Stimulated activated CD4-positive, alpha-beta T cell treated with anti-CD3 and anti-CD28 coated beads, TNF-alpha, amount 100 ng/mL, for 48 hours (primary cell): ENCODE measurements around the gene PFKP.

Experiments
- DNase-seq, 3 donors: peaks; one replicate each; pipeline ENCODE4 v3.0.0-alpha.2; 2020; ENCODE audit warnings: low read depth in 3 of 3

The PFKP gene

DNA sequence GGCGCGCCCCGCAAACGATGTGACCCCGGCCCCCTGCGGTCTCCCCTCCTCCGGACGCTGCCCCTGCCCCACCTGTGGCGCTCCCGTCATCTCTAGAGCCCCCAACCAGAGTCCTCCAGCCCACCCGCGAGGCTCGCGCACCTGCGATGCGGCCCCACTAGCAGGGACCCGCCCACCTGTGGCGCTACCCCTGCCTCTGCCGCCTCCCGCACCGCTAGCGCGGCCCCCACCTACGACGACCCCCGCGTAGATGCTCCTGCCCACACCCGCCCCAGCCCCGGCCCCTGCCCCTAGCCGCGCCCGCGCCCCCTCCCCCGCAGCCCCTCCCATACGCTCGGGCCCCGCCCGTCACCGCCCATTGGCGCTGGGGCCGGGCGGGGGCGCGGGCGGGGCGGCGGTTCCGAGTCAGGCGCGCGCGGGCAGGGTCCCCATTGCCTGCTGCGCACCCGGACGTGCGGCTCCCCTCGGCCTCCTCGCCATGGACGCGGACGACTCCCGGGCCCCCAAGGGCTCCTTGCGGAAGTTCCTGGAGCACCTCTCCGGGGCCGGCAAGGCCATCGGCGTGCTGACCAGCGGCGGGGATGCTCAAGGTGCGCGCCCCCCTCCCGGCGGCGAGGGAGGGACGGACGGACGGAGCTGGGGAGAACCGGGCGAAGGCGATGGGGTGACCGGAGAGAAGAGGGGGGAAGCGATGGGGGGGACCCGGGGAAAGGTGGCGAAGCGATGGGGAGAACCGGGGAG is at the start of gene PFKP:
TSS of gene PFKP (plus strand) at position 431 of the 741 bp plus-strand sequence. CDS start at position 479, 48 bp downstream.
- peak in 2 of 3 donors; percentile 37 to 65 for DNase-seq

DNA sequence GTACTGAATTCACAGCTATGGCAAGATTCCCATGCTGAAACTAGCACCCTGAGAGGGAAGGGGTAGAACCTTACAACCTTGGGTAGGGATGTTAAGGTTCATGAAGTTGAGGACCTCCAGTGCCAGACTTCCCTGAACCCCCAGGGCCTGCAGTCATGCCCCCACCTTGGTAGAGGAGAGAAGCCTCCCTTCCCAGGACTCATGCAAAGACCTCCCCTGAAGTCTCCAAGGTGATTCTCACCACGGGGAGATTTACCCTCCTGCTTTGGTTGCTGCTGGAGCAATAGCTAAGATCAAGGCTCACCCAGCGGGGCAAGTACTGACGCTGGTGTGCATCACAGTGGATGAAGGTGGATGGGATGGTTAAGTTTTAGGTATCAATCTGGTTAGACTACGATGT is 49.1 kb upstream of the PFKP start:
- no peak for DNase-seq

DNA sequence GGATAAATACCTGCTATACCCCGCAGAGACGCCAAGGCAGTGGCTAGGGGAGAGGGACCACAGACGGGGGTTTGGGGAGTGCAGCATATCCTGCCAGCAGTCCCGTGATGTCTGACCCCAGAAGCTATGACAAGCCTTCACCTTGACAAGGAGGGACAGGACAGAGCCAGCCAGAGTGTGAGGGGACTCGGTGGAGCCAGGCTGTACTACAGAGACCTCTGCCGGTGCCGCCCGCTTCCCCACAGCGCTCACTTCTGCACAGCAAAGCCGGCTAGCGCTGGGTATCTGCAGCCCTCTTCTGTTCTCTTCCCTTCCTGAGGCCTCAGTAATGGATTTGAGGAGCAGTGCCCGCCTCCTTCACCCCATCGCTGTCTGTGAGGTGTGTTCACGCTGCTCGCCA is 47.0 kb upstream of the PFKP start:
- DNase-seq, result no peak

DNA sequence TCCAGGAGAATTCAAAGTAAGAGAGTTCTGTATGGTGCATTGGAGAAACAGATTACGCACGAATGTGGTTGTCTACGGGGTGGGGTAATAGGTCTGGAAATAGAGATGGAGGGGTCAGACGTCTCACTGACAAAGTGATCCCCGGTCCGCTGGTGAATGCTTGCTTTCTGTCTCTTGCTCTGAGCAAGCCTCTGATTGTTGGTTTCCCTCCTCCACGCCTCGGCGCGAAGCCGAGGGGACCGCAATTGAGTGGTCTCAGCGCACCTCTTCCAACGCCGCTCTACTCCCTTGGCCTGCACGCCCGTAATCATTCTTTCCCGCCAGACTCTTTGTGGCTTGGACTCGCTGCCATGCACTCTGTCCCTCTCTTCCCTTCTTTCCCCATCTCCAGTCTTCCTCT is 46.5 kb upstream of the PFKP start:
- DNase-seq, result no peak

DNA sequence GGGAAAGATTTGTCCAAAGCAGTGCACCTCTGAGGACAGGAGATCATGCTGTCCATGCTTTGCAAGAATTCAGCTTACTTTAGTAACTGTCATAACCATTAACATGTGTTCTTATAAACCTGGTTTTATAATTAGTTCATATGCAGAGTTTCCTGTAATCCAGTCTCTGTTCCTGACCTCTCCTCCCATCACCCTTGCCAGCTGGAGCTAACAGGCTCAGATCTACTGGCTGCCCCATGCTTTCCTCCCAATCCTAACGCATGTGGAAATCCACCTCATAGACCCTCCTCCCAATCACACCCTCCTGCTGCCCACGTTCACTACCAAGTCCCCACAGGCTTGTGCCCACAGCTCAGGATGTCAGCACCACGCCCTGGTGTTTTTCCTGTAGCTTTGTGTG is 45.3 kb upstream of the PFKP start:
- DNase-seq, result no peak

DNA sequence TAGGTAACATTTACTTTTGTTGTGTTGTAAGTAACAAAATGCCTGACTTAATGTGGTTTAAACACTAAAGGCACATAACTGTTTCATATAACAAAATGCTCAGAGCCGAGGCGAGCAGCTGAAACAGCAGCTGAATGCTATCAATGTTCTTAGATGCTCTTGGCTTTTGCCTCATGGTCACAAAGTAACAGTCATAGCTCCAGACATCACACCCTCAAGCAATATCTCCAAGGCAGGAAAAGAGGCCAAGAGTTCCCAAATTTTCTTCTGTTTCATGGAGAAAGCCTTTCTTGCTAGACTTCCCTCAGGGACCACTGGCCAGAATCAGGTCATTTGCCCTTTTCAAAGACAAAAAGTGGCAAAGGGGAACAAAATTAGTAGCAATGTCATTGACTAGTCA is 43.5 kb upstream of the PFKP start:
- no peak for DNase-seq

DNA sequence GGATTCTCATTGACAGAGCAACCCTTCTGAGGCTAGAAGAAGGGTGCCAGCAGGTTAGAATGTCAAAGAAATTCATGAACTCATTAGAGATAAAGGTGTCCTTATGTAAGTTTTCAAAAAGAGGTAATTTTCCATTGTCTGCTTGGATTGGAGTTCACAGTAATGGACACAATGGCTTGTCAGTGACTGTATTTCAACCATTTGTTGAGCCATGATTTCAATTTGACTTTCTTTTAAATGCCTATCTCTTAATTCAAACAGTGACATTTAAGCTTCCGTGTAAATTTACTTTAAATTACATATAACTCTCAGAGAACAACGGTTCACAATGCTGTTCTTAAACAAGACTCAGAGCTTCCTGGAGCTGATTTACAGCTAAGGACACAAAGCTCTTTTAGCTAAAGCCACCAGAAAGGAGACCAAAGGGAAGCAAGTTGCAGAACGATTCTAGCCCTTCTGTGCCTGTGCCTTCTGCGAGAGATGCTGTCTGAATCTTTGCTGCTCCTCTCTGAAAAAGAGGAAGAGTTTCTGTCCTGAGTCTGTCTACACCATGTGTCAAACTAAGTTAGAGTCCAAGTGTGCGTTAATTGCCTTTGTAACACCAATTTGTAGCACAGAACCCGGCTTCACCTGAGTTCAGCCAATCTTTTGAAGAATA is 42.2 kb upstream of the PFKP start:
- DNase-seq, result no peak

DNA sequence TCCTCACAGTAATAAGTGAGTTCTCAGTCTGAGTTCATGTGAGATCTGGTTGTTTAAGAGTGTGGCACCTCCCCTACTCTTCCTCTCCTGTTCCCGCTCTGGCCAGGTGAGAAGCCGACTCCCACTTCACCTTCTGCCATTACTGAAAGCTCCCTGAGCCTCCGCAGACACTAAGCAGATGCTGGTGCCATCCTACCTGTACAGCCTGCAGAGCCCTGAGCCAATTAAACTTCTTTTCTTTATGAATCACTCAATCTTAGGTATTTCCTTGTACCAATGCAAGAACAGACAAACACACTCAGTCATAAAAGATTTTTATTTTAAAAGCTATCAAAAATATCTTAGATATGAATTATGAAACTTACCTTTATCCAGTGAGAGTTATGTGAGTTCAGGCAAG is 39.5 kb upstream of the PFKP start:
- DNase-seq, result no peak

DNA sequence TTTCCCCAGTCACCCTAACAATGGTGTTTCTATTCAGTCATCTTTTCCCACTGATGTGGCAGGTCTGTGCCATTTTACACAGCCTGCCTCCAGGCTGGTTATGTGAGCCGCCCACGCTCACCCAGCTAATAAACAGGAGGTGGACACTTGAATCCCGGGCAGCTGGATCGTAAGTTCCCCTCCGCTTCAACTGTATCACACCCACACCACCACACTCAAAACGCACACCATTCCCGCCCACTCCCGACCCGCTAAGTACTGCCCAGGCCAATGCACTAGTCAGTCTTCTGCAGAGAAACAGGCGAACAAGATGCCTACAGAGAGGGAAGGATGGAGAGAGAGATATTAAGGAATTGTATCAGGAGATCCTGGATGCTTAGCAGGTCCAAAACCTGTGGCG is 38.9 kb upstream of the PFKP start:
- DNase-seq, result no peak

DNA sequence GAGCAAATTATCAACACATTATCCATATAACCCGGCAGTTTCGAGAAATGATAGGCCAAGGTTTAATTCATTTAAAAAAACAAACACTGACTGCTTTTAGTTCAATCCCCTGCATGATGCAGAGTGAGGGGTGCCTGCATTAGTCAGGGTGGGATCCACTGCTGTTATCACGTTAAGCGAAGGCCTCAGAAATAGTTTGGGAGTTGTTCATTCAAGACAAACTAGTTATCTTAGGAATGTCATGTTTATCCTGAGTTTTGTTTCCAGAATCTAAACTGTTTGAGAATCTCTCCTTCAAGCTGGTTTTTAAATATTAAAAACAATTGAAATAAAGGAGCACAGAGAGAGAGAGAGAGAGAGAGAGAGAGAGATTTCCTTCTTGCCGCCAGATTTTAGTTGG is 36.6 kb upstream of the PFKP start:
- DNase-seq, result no peak

DNA sequence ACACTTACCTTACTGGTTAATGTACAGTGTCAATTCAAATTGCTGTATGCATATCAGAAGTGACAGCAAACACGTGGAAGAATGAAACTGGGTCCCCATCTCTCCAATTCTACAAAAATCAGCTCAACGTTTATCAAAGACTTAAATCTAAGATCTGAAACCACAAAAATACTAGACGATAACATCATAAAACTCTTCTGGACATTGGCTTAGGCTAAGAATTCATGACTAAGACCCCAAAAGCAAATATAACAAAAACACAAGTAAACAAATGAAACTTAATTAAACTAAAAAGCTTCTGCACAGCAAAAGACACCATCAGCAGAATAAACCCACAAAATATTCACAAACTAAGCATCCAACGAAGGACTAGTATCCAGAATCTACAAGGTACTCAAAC is 35.9 kb upstream of the PFKP start:
- no peak for DNase-seq

DNA sequence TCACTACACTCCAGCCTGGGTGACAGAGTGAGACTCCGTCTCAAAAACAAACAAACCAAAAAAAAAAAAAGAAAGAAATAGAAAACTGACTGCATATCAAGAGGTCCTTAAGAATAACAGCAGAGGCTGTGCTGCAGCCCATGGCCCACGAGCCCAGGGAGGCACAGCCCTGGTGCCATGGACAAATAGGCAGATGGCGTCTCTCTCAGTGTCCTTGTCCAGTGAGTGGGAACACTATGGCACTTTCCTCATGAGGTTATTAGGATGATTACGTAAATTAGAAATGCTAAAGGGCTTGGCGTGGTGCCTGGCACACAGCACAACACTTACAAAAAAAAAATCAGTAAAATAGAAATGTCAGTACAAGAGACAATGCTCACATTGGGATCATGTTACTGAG is 33.4 kb upstream of the PFKP start:
- no peak for DNase-seq

DNA sequence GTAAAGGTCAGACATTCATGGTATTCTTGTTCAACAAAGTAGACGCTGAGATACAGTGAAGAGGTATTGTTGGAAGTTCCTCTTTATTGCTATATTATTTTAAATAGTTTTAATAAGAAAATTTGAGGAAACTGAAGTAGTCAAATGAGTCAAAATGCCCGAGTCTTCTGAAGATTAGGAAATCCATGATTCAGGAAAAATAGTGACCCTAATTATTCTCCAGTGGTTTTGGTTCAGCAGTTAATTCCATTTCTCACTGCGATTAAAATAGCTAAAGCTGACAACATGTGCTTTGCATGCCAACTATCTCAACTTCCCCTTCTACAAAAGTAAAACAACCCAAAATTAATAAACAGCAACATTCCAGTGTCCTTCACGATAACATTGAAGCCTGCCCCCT is 32.7 kb upstream of the PFKP start:
- DNase-seq, result no peak

DNA sequence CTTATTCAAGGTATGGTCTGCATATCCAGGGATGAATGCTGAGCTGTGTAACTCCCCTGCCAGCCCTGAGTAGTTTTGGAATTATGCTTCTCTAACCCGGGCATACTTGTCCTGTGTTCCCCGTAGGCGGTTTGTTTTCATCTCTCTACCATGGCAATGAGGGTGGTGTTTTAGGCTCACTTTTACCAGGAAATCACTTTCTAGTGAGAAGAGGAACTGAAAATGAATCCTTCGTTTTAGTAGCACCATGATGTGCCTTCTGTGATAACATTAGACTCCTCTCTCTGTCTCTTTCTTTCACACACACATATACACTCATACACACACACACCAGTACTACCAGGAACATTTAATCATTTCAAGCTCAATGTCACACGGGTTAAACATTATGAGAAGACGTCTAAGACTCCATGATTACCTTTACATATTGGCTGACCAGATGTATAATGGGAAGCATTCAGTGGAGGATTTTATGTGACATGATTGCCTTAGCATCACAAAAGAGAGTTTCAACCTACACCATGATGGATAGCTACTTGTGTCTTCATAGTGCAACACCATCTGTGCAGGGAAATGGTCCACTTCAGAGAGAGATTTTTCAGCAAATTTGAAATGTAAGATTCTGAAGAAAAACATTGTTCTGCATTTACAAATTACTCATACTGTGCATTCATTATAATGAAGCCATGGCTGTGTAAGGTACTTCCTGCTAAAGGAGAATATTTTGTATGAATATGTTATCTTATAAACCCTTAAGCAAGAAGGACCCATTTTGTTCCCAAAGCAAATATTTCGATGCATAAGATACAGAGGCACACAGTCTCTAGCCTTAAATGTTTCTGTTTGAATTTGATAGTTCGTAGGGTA is 31.0 kb upstream of the PFKP start:
- DNase-seq, result no peak

DNA sequence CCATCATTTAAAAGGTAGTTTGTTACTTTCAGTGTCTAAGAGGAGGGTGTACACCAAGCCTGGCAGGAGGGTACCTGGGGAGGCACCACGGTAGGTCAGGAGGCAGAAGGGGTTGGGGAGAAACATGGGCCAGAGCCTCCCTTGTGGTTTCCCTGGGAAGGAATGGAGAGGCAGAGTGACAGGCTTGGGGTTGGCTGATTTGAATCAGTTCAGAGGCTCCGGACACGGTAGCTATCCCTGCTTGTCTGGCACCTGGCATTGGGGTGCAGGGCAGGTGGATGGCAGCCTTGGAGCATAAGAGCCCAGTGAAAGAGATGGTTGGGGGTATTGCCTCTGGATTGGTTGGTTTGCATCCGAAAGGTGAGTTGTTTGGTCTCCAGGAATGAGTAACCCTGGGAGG is 30.2 kb upstream of the PFKP start:
- no peak for DNase-seq

DNA sequence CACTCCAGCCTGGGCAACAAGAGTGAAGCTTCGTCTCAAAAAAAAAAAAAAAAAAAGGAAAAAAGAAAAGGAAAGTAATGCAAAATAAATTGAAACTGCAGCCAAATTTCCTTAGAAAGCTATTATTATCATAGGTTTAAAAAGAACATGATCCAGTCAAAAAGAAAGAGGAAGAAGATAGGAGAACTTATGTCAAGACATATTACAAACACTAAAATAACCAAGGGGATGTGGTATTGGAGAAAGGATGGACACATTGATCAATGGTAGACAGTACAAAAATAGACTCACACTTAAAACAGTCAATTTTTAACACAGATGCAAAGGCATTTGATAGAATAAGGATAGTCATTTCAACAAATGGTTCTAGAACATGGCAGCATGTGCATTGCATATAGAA is 27.3 kb upstream of the PFKP start:
- DNase-seq, result no peak

DNA sequence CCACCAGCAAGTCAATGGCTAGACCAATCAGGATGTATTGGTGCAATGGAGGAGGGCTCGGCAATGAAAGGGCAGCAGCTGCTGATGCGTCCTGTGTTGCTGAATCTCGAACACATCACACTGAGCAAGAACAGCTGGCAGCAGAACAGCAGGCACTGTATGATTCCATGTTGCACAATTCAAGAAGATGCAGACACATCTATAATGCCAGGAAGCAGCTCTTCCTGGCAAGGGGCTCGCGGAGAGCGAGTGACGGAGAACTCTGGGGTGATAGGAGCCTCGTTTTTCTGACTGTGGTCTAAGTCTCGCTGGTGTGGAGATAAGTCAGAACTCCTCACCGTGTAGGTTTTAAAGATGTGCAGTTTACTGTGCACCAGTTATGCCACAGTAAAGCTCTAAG is 24.8 kb upstream of the PFKP start:
- DNase-seq, result no peak

DNA sequence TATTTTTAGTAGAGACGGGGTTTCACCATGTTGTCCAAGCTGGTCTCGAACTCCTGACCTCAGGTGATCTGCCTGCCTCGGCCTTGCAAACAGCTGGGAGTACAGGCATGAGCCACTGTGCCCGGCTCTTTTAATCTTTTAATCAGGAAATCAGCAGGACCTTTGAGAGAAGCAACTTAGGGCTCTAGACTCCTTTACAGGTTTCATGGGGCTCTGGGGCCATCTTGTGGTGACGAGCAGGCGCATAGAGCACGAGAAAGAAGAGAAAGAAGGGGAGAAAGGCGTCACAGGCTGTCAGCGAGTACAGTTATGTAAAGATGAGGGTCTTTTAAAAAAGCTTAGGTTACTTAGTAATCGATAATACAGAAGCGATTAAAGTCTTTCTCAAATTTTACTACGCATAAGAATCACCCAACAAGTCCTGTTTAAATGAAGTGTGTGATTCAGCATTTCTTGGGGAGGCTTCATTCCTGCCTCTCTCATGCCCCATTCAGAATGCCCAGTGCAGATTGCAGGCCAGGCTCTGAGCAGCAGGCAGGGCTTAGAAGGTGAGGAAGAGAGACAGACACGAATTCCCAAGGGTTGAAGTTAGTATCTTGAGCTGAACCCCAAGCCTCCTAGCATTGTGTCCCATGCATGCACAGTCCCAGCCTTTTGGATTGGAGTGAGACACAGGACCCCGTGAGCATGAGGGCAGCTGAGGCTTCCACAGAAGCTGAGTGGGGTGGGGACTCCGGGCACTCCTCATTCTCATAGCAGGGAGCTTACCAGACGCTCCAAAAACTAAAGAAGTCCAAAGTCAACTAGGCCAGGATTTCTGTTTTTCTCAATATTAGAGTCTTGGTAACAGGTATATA is 23.6 kb upstream of the PFKP start:
- DNase-seq, result peak in 2 of 3 donors; percentile 16 to 24

DNA sequence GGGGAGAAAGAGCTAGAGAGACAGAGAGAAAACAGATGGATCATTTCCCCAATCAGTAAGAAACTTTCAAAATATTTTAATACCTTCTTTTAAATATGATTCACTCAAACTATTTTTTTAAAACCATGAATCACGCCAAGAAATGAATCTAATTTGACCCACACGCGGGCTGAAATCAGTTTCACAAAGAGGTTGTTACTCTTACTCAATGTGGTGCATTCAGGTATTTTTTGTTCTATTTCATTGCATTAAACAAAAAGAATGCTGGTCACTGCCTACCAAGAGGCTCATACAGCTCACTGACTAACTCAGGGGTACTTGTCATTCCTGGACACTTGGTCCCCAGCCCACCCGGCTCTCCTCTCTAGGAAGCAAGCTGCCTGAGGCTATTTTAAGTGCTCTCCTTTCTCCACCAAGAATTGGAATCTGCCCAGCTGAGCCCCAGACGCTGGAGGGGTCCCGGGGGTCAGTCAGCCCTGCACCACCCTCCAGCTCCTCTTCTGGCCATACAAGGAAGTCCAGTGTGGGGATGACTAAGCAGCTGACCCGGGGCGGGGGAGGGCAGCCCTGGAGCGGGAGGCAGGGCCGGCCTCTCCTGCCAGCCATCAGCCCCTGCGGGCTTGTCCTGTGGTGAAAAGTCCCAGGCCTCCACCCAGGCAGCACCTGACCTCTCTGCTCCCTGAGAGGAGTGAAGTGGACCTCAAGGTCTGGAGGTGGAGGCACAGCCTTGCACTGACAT is 21.7 kb upstream of the PFKP start:
- no peak for DNase-seq

DNA sequence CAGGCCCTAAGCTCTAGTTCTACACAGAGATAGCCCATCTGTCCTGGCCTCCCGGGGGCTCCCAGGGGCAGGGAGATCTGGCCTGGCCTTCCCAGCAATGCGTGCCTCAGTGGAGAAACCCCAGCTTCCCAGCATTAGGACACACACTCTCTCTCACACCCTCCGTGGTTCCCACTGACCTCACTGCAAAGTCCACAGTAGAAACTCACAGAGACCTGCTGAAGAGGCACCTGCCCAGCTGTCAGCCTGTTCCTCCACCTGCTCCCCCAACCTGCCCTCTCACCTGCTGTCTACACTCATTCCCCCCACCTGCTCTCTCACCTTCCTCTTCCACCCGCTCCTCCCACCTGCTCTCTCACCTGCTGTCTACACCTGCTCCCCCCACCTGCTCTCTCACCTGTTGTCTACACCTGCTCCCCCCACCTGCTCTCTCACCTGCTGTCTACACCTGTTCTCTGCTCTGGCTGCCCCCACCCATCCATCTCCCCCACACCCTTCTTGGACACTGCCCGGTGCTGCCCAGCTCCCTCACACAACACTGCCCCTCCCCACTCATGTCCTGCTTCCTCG is 21.1 kb upstream of the PFKP start:
- no peak for DNase-seq
